GM21447 (cell line): ENCODE results near the gene PARD6B.
"Not testable (repeated sequence)": the region's sequence is repeated elsewhere in the genome, so short reads cannot be mapped to it uniquely, and the experiment has no call there.

Experiments used
- ATAC-seq: cut with Tn5 transposase; IDR thresholded peaks from one replicate; pipeline ENCODE4 v1.9.1; 2021; ENCODE audit not compliant: unreplicated experiment

Gene PARD6B

DNA sequence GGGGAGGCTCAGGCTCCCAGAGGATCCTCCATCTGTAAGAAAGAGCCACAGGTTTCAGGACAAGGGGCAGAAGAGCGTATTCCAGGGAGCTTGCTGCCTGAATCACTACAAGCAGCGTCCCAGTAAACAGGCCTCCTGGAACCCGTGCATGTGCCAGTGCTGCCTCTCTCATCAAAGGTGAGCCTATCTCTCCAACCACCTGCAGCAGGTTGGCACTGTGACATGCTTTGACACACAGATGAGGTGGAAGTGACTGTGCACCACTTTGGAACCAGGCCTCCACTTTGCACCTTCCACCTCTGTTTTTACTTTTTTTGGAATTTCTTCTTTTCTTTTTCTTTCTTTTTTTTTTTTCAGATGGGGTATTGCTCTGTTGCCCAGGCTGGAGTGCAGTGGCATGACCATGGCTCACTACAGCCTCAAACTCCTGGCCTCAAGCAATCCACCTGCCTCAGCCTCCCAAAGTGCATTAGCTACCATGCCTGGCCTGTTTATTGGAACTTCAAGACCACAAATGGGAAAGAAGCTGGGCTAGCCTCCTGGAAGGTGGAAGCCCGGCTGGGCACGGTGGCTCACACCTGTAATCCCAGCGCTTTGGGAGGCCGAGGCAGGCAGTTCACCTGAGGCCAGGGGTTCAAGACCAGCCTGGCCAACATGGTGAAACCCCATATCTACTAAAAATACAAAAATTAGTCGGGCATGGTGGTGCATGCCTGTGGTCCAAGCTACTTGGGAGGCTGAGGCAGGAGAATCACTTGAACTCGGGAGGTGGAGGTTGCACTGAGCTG is 27.5 kb upstream of the PARD6B start:
- not testable (repeated sequence) for ATAC-seq

GRCh38 chr20:50704514-50704913 is 26.9 kb upstream of the PARD6B start:
- ATAC-seq, result no peak

DNA sequence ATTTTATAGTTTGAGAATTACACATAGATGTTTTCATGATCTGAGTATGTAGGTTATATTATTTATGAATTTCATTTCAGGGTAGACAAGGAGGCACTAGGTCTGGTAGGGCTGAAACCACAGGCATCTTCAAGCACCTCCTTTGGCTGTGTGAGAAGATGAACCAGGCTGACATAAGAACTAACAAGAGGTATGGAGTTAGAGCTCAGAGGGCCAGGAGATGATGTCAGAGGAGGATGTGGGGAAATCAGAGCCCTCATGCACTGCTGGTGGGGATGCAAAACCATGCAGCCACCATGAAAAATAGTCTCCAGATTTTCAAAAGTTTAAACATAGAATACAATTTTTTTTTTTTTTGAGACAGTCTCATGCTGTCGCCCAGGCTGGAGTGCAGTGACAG is 26.4 kb upstream of the PARD6B start:
- ATAC-seq, result no peak

DNA sequence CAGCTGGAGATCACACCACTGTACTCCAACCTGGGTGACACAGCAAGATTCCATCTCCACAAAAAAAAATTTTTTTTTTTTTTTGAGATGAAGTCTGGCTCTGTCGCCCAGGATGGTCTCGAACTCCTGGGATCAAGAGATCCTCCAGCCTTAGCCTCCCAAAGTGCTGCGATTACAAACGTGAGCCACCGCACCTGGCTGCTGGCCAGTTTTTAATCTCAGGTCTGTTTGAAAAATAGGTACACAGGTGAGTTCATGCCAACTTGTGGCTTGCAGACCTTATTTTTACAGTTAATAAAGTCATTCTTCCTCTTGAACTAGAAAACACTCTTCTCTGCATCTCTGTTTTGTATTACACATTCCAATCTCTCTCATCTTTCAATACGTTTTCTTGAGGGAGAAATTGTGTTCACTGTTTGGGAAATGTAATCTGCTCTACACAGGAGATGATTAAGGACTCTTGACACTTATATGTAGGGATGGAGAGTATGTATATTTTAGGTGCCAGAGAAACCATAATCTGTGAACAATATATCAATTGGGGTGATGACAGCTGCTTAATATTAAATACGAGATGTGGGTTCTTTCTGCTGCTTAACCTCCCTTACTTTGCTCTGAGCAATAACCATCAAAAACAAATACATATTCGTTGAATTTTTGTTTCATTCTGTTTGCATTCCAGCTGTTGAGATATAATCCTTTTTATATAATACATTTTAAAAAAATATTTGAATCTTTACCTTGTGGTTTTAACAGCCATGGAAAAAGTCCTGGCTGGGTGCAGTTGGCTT is 22.3 kb upstream of the PARD6B start:
- no peak for ATAC-seq

DNA sequence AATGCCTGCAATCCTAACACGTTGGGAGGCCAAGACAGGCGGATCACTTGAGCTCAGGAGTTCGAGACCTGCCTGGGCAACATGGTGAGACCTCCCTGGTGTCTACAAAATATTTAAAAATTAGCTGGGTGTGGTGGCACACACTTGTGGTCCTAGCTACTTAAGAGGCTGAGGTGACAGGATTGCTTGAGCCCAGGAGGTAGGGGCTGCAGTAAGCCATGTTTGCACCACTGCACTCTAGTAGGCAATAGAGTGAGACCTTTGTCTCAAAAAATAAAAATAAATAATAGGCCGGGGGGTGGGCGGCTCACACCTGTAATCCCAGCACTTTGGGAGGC is 21.8 kb upstream of the PARD6B start:
- no peak for ATAC-seq

DNA sequence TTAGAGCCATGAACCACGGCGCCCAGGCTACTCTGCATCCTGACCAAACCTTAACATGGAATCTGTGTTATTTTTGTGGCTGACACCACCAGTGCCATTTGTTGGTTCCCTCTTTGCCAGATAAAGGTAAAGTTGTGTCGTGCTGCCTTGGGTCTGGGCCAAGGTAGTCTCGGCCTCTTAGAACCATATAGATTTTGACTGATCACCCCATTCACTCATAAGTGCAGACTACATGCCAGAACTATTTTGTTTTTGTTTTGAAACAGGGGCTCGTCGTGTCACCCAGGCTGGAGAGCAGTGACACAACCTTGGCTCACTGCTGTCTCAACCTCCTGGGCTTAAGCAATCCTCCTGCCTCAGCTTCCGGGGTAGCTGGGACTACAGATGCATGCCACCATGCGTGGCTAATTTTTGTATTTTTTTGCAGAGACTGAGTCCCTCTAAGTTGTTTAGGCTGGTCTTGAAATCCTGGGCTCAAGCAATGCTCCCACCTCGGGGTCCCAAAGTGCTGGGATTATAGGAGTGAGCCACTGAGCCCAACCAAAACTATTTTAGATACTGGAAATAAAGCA is 20.8 kb upstream of the PARD6B start:
- no peak for ATAC-seq

DNA sequence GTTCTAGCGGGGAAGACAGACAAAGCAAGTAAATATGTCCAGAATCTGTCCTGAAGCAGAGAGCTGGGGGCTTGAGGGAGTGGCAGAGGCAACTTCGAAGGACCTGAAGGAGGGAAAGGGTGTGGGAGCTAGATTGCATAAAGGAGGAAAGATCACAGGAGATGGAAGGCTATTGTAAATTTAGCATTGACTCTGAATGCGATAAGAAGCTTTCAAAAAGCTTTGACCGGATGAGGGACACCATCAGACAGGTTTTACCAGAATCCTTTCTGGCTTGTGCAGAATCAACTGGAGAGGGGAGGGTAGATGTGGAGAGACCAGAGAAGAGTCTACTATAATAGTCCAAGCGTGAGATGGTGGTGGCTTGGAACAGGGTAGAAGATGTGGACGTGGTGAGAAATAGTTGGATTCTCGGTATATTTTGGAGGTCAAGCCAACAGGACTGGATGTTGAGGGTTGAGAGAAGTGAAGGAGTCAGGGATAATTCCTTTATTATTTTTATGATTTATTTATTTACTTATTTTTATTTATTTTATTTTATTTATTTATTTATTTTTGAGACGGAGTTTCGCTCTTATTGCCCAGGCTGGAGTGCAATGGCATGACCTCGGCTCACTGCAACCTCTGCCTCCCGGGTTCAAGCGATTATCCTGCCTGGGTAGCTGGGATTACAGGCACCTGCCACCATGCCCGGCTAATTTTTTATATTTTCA is 20.1 kb upstream of the PARD6B start:
- ATAC-seq, result no peak

GRCh38 chr20:50712771-50713656 is 18.4 kb upstream of the PARD6B start:
- no peak for ATAC-seq

DNA sequence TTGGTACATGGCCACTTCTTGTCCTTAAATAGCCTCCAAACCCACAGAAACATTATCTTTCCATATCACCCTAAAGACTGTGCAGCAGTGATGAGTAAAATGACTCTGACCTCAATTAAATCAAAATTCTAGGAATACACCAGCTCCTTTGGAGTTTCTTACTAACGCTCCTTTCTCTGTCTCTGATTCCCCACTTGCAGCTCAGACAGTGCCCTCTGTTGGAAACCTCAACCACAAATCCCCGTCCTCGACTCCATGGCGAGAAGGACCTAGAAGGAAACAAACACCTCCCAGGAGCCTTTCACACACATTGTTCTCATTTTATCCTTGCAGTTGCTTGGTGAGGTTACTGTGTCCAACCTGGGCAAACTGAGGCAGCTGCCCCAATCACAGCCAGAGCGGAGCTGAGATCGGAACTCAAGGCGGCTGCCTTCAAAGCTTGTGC is 17.7 kb upstream of the PARD6B start:
- ATAC-seq, result no peak

DNA sequence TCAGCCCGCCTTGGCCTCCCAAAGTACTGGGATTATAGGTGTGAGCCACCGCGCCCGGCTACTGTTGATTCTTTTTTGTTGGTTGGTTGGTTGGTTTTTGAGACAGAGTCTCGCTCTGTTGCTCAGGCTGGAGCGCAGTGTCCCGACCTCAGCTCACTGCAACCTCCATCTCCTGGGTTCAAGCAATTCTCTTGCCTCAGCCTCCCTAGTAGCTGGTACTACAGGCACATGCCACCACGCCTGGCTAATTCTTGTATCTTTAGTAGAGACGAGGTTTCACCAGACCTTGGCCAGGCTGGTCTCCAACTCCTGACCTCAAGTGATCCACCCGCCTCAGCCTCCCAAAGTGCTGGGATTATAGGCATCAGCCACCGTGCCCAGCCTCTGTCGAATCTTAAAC is 17.0 kb upstream of the PARD6B start:
- ATAC-seq, result not testable (repeated sequence)

DNA sequence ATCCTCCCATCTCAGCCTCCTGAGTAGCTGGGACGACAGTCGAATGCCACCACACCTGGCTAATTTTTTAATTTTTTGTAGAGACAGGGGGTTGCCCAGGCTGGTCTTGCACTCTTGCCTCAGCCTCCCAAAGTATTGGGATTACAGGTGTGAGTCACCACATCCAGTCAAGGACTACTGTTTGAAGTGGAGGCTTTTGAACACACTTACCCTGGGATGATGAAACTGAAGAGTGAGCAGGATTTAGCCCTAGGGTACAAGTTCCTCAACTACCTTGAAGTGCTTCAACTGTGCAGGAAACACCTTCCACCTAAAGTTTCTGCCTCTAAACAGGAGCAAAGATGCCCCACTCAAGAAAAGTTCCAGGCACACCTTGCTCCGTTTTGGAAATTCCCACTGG is 15.7 kb upstream of the PARD6B start:
- no peak for ATAC-seq

DNA sequence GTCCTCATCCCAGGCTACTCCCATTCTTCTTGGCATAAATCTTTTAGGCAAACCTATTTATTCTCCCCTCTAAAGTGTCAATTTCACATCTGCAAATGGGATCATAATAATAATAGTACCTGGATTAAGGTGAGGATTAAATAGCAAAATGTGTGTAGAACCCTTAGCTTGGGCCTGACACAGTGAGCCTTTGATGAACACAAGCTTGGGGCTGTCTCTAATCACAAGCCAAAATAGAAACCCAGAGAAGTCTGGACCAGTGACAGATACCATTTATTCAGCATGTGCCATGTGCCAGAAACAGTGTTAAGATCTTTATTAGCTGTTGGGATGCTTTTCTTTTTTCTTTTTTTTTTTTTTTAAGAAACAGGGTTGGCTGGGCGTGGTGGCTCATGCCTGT is 14.9 kb upstream of the PARD6B start:
- ATAC-seq, result no peak

GRCh38 chr20:50717312-50717711 is 14.1 kb upstream of the PARD6B start:
- ATAC-seq, result no peak

DNA sequence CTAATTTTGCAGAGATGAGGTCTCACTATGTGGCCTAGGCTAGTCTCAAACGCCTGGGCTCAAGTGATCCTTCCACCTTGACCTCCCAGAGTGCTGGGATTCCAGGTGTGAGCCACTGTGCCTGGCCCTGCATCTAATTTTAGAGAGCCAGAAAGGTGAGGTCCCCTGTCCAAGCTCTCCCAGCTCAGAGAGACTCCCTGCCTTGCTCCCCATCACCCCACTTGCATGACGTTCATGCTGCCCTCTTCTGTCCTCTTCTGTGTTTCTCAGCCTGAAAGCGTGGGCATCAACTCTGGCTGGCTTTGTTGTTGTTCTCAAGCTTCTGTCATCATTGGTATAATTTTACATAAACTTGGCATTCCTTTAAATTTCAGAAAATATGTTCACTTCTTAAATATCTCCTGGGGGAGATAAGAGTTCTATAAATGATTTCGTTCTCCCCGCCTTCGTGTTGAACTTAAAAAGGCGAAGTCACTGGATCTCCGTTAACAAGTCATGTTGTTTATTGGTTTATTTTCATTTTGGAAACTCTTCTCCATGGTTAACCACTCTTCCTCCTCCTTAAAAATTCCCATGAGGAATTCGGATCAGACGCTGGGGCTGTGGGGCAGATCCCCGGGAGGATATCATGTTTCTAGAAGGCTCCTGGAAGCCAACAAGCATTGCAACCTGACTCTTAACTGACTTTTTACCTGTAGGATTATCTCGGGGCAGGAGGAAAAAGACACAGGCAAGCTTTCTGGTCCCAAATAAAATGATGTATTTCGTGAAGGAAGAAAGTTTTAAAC is 13.2 kb upstream of the PARD6B start:
- ATAC-seq, result no peak

DNA sequence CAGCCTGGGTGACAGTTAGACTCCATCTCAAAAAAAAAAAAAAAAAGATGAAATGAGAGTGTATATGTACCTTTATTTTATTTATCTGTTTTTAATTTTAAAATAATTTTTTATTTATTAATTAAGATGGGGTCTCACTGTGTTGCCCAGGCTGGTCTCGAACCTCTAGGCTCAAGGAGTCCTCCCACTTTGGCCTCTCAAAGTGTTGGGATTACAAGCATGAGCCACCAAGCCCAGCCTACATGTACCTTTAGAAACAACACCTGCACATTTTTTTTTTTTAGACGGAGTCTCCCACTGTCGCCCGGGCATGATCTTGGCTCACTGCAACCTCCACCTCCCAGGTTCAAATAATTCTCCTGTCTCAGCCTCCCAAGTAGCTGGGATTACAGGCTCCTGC is 12.1 kb upstream of the PARD6B start:
- ATAC-seq, result no peak

- no peak for ATAC-seq
Measured at GRCh38 chr20:50720026-50720425, 11.4 kb upstream of the PARD6B start.

DNA sequence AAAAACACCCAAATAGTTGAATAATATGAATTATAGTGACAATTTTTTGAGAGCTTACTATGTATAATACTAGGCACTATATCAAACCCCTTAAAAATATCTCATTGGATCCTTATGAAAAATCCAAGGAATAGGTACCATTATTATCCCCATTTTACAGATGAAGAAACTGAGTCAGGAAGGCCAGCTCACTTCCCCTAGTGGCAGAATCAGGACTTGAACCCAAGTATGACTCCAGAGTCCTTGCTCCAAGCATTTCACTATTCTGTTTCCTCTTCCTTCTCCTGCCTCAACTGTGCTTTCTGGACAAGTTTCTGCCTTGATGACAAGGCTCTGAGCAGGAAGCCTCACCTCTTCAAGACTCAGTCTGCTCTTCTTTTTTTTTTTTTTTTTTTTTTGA is 10.8 kb upstream of the PARD6B start:
- no peak for ATAC-seq

DNA sequence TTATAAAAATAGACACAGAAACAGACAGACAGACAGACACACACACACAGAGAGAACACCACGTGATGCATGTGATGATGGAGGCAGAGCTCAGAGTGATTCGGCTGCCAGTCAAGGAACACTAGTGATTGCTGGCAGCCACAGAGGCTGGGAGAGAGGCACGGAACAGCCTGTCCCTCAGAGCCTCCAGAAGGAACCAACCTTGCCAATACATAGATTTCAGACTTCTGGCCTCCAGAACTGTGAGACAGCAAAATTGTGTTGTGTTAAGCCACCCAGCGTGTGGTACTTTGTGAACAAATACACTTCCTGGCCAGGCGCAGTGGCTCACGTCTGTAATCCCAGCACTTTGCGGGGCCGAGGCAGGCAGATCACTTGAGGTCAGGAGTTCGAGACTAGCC is 9.5 kb upstream of the PARD6B start:
- ATAC-seq, result no peak

- ATAC-seq, result no peak
Measured at GRCh38 chr20:50722424-50723155, 8.8 kb upstream of the PARD6B start.
